Neuronal stem cell (in vitro differentiated cells): ENCODE results near the gene FMNL3.

Experiments
- DNase-seq: peaks from one replicate; pipeline ENCODE4 v3.0.0-alpha.2; 2013; ENCODE audit warnings: low spot score
- H2AFZ ChIP-seq: one replicate; pipeline ENCODE4 v1.6.1; 2013; ENCODE audit warnings: mild to moderate bottlenecking, low read length, inconsistent platforms
- H2AK5ac ChIP-seq: 2 replicates; pipeline ENCODE4 v1.6.1; 2013; ENCODE audit warnings: low read depth, mild to moderate bottlenecking, inconsistent platforms, low read length, moderate library complexity, mixed read lengths
- H2BK120ac ChIP-seq: 2 replicates; pipeline ENCODE4 v1.6.1; 2013; ENCODE audit warnings: low read depth, mild to moderate bottlenecking, inconsistent platforms, low read length, moderate library complexity, mixed read lengths
- H2BK12ac ChIP-seq: one replicate; pipeline ENCODE4 v1.6.1; 2013; ENCODE audit warnings: low read length, inconsistent platforms
- H2BK15ac ChIP-seq: 2 replicates; pipeline ENCODE4 v1.6.1; 2013; ENCODE audit warnings: mild to moderate bottlenecking, low read length, inconsistent platforms, mixed read lengths
- H2BK5ac ChIP-seq: one replicate; pipeline ENCODE4 v1.6.1; 2013; ENCODE audit warnings: inconsistent platforms, mild to moderate bottlenecking, low read length, moderate library complexity
- H3K14ac ChIP-seq: one replicate; pipeline ENCODE4 v1.6.1; 2013; ENCODE audit warnings: low read length, inconsistent platforms
- H3K18ac ChIP-seq: 2 replicates; pipeline ENCODE4 v1.6.1; 2013; ENCODE audit warnings: low read length, inconsistent platforms
- H3K23ac ChIP-seq: 2 replicates; pipeline ENCODE4 v1.6.1; 2013; ENCODE audit warnings: low read depth, mild to moderate bottlenecking, mixed read lengths, low read length, inconsistent platforms; ENCODE audit not compliant: poor library complexity
- H3K27ac ChIP-seq: replicated peaks from 3 replicates; pipeline ENCODE4 v1.5.1; 2013; ENCODE audit warnings: low read length, inconsistent platforms
- H3K27me3 ChIP-seq, 3 experiments: 2 replicates each; pipeline ENCODE4 v1.6.1; 2013; ENCODE audit warnings: low read length in 3 of 3, mild to moderate bottlenecking in 2 of 3, inconsistent platforms in 1 of 3, low read depth in 1 of 3, mixed read lengths in 1 of 3, moderate library complexity in 1 of 3; ENCODE audit not compliant: control insufficient read depth in 3 of 3, insufficient read depth in 3 of 3
- H3K36me3 ChIP-seq, 2 donors: replicated peaks in 1 of 2; 2 replicates each; pipeline ENCODE4 v1.6.1; 2013; ENCODE audit warnings: low read length in 2 of 2; ENCODE audit not compliant: control insufficient read depth in 2 of 2, insufficient read depth in 2 of 2
- H3K4ac ChIP-seq: 2 replicates; pipeline ENCODE4 v1.6.1; 2013; ENCODE audit warnings: inconsistent platforms, mild to moderate bottlenecking, low read length, moderate library complexity
- H3K4me1 ChIP-seq, 2 donors: 1 replicate in 1 of 2; 2 replicates in 1 of 2; pipeline ENCODE4 v1.6.1; 2013; ENCODE audit warnings: low read length in 2 of 2, low read depth in 1 of 2; ENCODE audit not compliant: control insufficient read depth in 2 of 2, insufficient read depth in 1 of 2
- H3K4me2 ChIP-seq: one replicate; pipeline ENCODE4 v1.6.1; 2013; ENCODE audit warnings: mild to moderate bottlenecking, low read length, inconsistent platforms; ENCODE audit not compliant: insufficient read depth, poor library complexity, severe bottlenecking
- H3K4me3 ChIP-seq, 2 donors: 2 replicates each; pipeline ENCODE4 v1.5.1; 2013; ENCODE audit warnings: low read length in 2 of 2, mild to moderate bottlenecking in 2 of 2, inconsistent platforms in 1 of 2, moderate library complexity in 1 of 2
- H3K79me1 ChIP-seq: one replicate; pipeline ENCODE4 v1.6.1; 2013; ENCODE audit warnings: low read depth, mild to moderate bottlenecking, inconsistent platforms, low read length, moderate library complexity
- H3K9ac ChIP-seq: one replicate; pipeline ENCODE4 v1.6.1; 2013; ENCODE audit warnings: mild to moderate bottlenecking, low read depth, low read length, inconsistent platforms; ENCODE audit not compliant: poor library complexity
- H3K9me3 ChIP-seq, 2 donors: replicated peaks in 1 of 2; 2 replicates each; pipeline versions ENCODE3 to v1.6.1; 2013; ENCODE audit warnings: low read length in 2 of 2, mild to moderate bottlenecking in 2 of 2, inconsistent platforms in 1 of 2, low read depth in 1 of 2, mixed read lengths in 1 of 2, moderate library complexity in 1 of 2; ENCODE audit not compliant: control insufficient read depth in 2 of 2, insufficient read depth in 1 of 2
- H4K8ac ChIP-seq: one replicate; pipeline ENCODE4 v1.6.1; 2013; ENCODE audit warnings: low read depth, mild to moderate bottlenecking, inconsistent platforms, low read length, moderate library complexity
- H4K91ac ChIP-seq: one replicate; pipeline ENCODE4 v1.6.1; 2013; ENCODE audit warnings: low read length, low read depth, mild to moderate bottlenecking, inconsistent platforms; ENCODE audit not compliant: poor library complexity
- WGBS, 2 donors: extraction: QIAGEN DNeasy Blood & Tissue Kit; methylation state at CpG; one replicate each; pipeline ENCODE4 v1.1.7; 2013; ENCODE audit warnings: missing lambda C conversion rate in 2 of 2, mixed read lengths in 1 of 2; ENCODE audit not compliant: insufficient read length in 2 of 2, insufficient replicate concordance in 1 of 2; ENCODE audit errors: extremely low coverage in 2 of 2; 5-methylcytosine and 5-hydroxymethylcytosine counted together

Gene FMNL3

DNA sequence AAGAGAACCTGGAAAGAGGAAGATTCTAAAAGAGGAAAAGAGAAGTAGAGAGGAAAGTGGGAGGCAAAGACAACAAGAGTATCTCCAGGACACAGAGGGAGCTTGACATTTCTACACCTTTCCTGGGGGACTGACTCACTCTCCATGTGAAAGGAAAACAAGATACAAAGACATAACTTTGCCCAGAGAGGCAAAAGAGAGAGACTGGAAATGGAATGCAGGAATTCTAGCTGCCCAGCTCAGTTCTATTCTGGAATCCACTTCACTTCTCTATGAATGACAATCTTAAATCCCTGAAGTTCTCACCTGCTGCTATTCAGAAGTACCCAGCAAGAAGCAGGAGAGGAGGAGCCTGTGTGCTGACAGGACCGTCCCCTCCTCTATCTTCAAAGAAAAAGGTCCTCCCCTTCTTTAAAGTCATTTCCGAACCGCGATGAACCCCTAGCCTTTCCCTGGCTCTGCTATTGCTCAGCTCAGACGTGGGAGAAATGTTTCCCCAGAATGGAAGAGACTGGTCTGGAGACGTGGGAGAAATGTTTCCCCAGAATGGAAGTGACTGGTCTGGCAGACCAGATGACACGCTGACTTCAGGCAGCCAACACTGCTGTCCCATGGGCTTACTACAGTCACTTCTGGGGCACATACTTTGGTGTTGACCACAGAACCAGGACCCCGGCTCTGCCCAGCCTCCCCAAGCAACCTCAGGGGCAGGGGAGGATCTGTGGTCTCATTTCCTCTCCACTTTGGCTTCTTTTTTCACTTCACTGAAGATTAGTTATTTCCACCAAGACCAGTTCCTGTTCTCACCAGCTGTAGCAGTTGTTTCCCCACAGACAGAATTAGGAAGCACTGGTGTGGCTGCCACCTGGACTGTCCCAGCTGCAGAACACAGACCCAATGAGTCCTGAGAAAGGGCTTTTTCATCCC is 8.3 kb downstream of the FMNL3 start:
- no CpG with 5 or more reads among the region's 8 CpGs for WGBS, 2 donors
- no peak overlapping the region for H3K4ac ChIP-seq
- H3K14ac ChIP-seq = no peak overlapping the region
- H3K79me1 ChIP-seq = no peaks in the 10 kb centered on the region
- peaks cover 17 to 25% of the 10 kb centered on the region in 2 donors for H3K4me1 ChIP-seq
- no peak overlapping the region for H2AFZ ChIP-seq
- H3K23ac ChIP-seq = no peak overlapping the region
- peak overlapping the region; percentile 45 for H3K4me2 ChIP-seq
- no peak overlapping the region for H2BK5ac ChIP-seq
- H2AK5ac ChIP-seq = no peak overlapping the region
- no peaks in the 10 kb centered on the region for H3K36me3 ChIP-seq
- no peaks in the 10 kb centered on the region for H3K9me3 ChIP-seq
- no peaks in the 10 kb centered on the region for H3K27me3 ChIP-seq
- no peak overlapping the region for H3K9ac ChIP-seq
- no peak overlapping the region for H2BK120ac ChIP-seq
- no peak overlapping the region for H4K91ac ChIP-seq
- no peak overlapping the region for H2BK15ac ChIP-seq
- H3K4me3 ChIP-seq = no peak overlapping the region
- no peak overlapping the region for H2BK12ac ChIP-seq
- H4K8ac ChIP-seq = no peak overlapping the region
- peak overlapping the region; percentile 3 for H3K27ac ChIP-seq
- H3K18ac ChIP-seq = peak overlapping the region; percentile 6
- DNase-seq = no peak

DNA sequence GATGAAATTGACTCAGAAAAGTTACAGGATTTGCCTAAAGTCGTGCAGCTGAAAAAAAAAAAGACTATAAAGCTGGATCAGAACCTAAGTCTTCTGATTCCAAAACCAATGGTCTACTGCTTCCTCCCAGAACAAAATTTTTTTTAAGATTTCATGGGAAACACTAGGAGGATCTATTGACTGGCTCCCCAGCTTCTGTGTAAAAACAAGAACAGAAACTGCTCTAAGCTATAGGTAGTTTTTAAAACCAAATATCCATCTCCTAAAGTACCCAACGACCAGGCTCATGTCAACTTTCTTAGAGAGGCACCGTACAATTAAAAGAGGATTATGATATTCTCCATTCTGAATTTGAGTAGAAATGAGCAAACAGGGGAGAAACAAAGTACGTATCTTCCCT is 9.4 kb downstream of the FMNL3 start:
- Histone ChIP-seq H3K9me3 (no peaks in the 10 kb centered on the region), H3K79me1 (no peaks in the 10 kb centered on the region)
- WGBS, 2 donors = no CpG with 5 or more reads among the region's 4 CpGs

DNA sequence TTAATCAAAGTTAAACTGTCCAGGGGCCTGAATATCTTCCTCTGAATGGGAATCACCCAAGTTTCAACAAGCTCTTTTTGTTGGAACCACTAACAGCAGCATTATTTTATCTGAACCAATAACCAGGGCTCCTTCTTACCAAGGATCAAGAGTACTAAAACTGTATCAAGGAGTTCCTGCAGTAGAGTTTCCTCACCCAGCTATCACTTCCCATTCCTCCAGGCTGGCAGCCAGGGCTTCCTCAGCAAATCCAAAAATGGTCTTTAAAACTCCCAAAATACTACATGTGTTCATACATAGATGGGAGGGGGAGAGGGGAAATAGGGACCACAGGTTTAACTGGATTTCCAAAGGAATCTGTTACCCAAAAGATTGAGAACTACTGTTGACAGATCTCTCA is 10.5 kb downstream of the FMNL3 start:
- no peaks in the 10 kb centered on the region for H3K36me3 ChIP-seq
- peaks cover 11 to 12% of the 10 kb centered on the region in 2 donors for H3K4me1 ChIP-seq
- no peak overlapping the region for H2BK12ac ChIP-seq
- no peak overlapping the region for H3K27ac ChIP-seq
- H3K9me3 ChIP-seq = no peaks in the 10 kb centered on the region
- H4K8ac ChIP-seq = no peak overlapping the region
- H4K91ac ChIP-seq = no peak overlapping the region
- no peak overlapping the region for H2BK15ac ChIP-seq
- H3K9ac ChIP-seq = no peak overlapping the region
- no peak overlapping the region for H2AK5ac ChIP-seq
- no peak overlapping the region for H2BK120ac ChIP-seq
- no peak overlapping the region for H3K4me2 ChIP-seq
- H3K23ac ChIP-seq = no peak overlapping the region
- H3K4me3 ChIP-seq = no peak overlapping the region
- no peak overlapping the region for H3K18ac ChIP-seq
- H3K4ac ChIP-seq = no peak overlapping the region
- no peaks in the 10 kb centered on the region for H3K27me3 ChIP-seq
- no peak overlapping the region for H3K14ac ChIP-seq
- no peak for DNase-seq
- H2AFZ ChIP-seq = no peak overlapping the region
- no peaks in the 10 kb centered on the region for H3K79me1 ChIP-seq
- no peak overlapping the region for H2BK5ac ChIP-seq

More for the DNA sequence above, 9.4 kb downstream of the FMNL3 start:
- H3K4me1 ChIP-seq = peaks cover 11 to 17% of the 10 kb centered on the region in 2 donors
- H3K27ac ChIP-seq = no peak overlapping the region
- H3K9ac ChIP-seq = no peak overlapping the region
- no peak overlapping the region for H3K4ac ChIP-seq
- H4K91ac ChIP-seq = no peak overlapping the region
- no peak overlapping the region for H3K18ac ChIP-seq
- H4K8ac ChIP-seq = no peak overlapping the region
- H2BK5ac ChIP-seq = no peak overlapping the region
- H2AK5ac ChIP-seq = no peak overlapping the region
- no peak overlapping the region for H2BK120ac ChIP-seq
- no peak overlapping the region for H3K4me2 ChIP-seq
- no peaks in the 10 kb centered on the region for H3K36me3 ChIP-seq
- H2AFZ ChIP-seq = no peak overlapping the region
- no peak overlapping the region for H2BK12ac ChIP-seq
- H3K27me3 ChIP-seq = no peaks in the 10 kb centered on the region
- no peak for DNase-seq
- no peak overlapping the region for H2BK15ac ChIP-seq
- H3K23ac ChIP-seq = no peak overlapping the region
- no peak overlapping the region for H3K4me3 ChIP-seq
- H3K14ac ChIP-seq = no peak overlapping the region

DNA sequence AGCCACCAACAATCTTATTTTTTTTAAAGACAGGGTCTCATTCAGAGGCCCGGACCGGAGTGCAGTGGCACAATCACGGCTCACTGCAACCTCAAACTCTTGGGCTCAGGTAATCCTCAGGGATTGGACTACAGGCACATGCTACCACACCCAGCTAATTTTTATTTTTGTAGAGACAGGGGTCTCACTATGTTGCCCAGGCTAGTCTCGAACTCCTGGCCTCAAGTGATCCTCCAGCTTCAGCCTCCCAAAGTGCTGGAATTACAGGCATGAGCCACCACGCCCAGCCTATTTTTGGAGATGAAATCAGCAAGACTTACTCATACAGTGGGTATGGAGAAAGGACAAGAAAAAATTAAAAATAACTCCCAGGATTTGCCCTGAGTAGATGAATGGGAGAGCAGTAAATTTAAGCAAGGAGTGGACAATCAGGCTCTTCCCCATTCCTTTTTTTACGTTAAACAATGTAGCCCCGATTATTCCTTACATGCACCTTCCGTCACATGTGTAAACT is 13.2 kb downstream of the FMNL3 start:
- no peaks in the 10 kb centered on the region for H3K27me3 ChIP-seq
- no peaks in the 10 kb centered on the region for H3K36me3 ChIP-seq
- H3K14ac ChIP-seq = no peak overlapping the region
- no peaks in the 10 kb centered on the region for H3K79me1 ChIP-seq
- H3K4me2 ChIP-seq = no peak overlapping the region
- H3K4ac ChIP-seq = no peak overlapping the region
- no peak overlapping the region for H3K18ac ChIP-seq
- no peaks in the 10 kb centered on the region for H3K9me3 ChIP-seq
- no peak overlapping the region for H2AFZ ChIP-seq
- no peak overlapping the region for H2BK15ac ChIP-seq
- H4K91ac ChIP-seq = no peak overlapping the region
- H3K9ac ChIP-seq = no peak overlapping the region
- H3K4me1 ChIP-seq = peaks cover 7 to 10% of the 10 kb centered on the region in 2 donors
- no peak overlapping the region for H4K8ac ChIP-seq
- H3K4me3 ChIP-seq = no peak overlapping the region
- no peak overlapping the region for H2AK5ac ChIP-seq
- H3K23ac ChIP-seq = no peak overlapping the region
- no peak overlapping the region for H2BK5ac ChIP-seq
- H3K27ac ChIP-seq = no peak overlapping the region
- no peak overlapping the region for H2BK12ac ChIP-seq
- no peak for DNase-seq
- H2BK120ac ChIP-seq = no peak overlapping the region
- no CpG with 5 or more reads among the region's 8 CpGs for WGBS, 2 donors
